Spleen (tissue), 11 donors: ENCODE results near the gene TCF20. TPM values are rescaled to one million over a fixed set of nuclear protein-coding genes. Genes with fewer than 3 reads are reported as not detected.

Source experiments
- DNase-seq: peaks from one replicate; pipeline ENCODE4 v3.0.0-alpha.2; 2020
- H3K27ac ChIP-seq, 8 donors: fragments of 200-600 bp; sonication (generic) in 7 of 8; 1 replicate in 4 of 8; 2 replicates in 4 of 8; pipeline versions ENCODE4 v1.5.0 to v1.8.0; 2016 to 2021; ENCODE audit warnings: inconsistent platforms in 4 of 8, mild to moderate bottlenecking in 4 of 8, moderate library complexity in 1 of 8
- H3K27me3 ChIP-seq, 7 donors: fragments of 200-600 bp; sonication (generic) in 6 of 7; replicated peaks in 1 of 7; 1 replicate in 4 of 7; 2 replicates in 3 of 7; pipeline versions ENCODE4 v1.5.0 to v1.8.0; 2016 to 2021; ENCODE audit warnings: inconsistent platforms in 3 of 7, mild to moderate bottlenecking in 1 of 7
- H3K36me3 ChIP-seq, 6 donors: fragments of 200-600 bp; sonication (generic) in 5 of 6; 1 replicate in 4 of 6; 2 replicates in 2 of 6; pipeline versions ENCODE4 v1.5.0 to v1.8.0; 2016 to 2021; ENCODE audit warnings: inconsistent platforms in 2 of 6
- H3K4me1 ChIP-seq, 6 donors: fragments of 200-600 bp; sonication (generic) in 5 of 6; 1 replicate in 3 of 6; 2 replicates in 3 of 6; pipeline versions ENCODE4 v1.5.0 to v1.8.0; 2016 to 2021; ENCODE audit warnings: inconsistent platforms in 3 of 6
- H3K4me3 ChIP-seq, 8 donors: fragments of 200-600 bp; sonication (generic) in 7 of 8; 1 replicate in 4 of 8; 2 replicates in 4 of 8; pipeline versions ENCODE4 v1.5.0 to v1.8.0; 2016 to 2021; ENCODE audit warnings: inconsistent platforms in 4 of 8, mild to moderate bottlenecking in 4 of 8, moderate library complexity in 2 of 8
- H3K9me3 ChIP-seq, 8 donors: fragments of 200-600 bp; sonication (generic) in 7 of 8; 1 replicate in 4 of 8; 2 replicates in 4 of 8; pipeline versions ENCODE4 v1.5.0 to v1.8.0; 2016 to 2021; ENCODE audit warnings: inconsistent platforms in 4 of 8
- CTCF ChIP-seq, 11 experiments: fragments of 200-600 bp in 7 of 11; fragments of 450-650 bp in 4 of 11; sonication (generic) in 4 of 11; IDR thresholded peaks in 8 of 11; conservative IDR thresholded peaks in 3 of 11; 1 replicate in 7 of 11; 2 replicates in 4 of 11; pipeline versions ENCODE4 v1.4.0 to v1.8.0; 2016 to 2021; ENCODE audit warnings: antibody characterized with exemption in 11 of 11, inconsistent platforms in 4 of 11, mild to moderate bottlenecking in 1 of 11
- POLR2A ChIP-seq, 3 donors: fragments of 450-650 bp; IDR thresholded peaks; one replicate each; pipeline ENCODE4 v1.5.1; 2017; ENCODE audit warnings: antibody characterized with exemption in 3 of 3, mild to moderate bottlenecking in 1 of 3
- POLR2AphosphoS5 ChIP-seq, 3 donors: sonication (generic); formaldehyde crosslinking; IDR thresholded peaks; one replicate each; pipeline ENCODE4 v1.5.1; 2017; ENCODE audit warnings: antibody characterized with exemption in 3 of 3
- WGBS, 5 donors: extraction: QIAGEN DNeasy Blood & Tissue Kit in 3 of 5; methylation state at CpG; one replicate each; pipeline versions ENCODE4 v1.1.5 to v1.1.7; 2013 to 2018; 5-methylcytosine and 5-hydroxymethylcytosine counted together
- intact Hi-C: fragments of 100-400 bp; cut with DNase I; formaldehyde crosslinking; loops from one replicate; pipeline ENCODE4 v1.15.0; 2023; ENCODE audit warnings: low total_unique reads
- polyA plus RNA-seq, 3 donors: library from polyadenylated mRNA; stranded (reverse); fragments of 200-250 nt; gene quantifications; one replicate each; pipeline ENCODE4 v1.2.1, GENCODE V29; 2013
- total RNA-seq, 7 donors: library from RNA; depleted of rRNA in 3 of 7; stranded (reverse); fragments of >200 nt in 3 of 7; fragmentation: NEBNext Ultra II Directional in 4 of 7; extraction: Animal tissue kit (Norgen Biotek cat#: 25700) in 4 of 7; gene quantifications; one replicate each; pipeline versions ENCODE4 v1.1.0 to v1.2.1, GENCODE V29; 2016 to 2021
- donor health status: healthy with polysubstance abuse.
- donor health status: DM: no; HTN: no; CAD: no; lungs with moderate emphysema.
- donor health status: DM: no; HTN: no; CAD: no.
- donor health status: Bipolar disorder and iron deficiency.
- donor health status: healthy.
- donor health status: DM: no; HTN: no; CAD: no.
- donor health status: DM: yes; HTN: yes; CAD: no.

TCF20 gene
- total and polyA plus RNA-seq, 10 donors, result 4.4 to 54.1 (median 41.9) TPM

GRCh38 chr22:42261296-42261695 lies 9.2 kb downstream of the TCF20 start:
- no peak for DNase-seq
- no peak for TF ChIP-seq POLR2A (IDR thresholded peaks at IDR 0.05)
- no peak for TF ChIP-seq POLR2AphosphoS5 (IDR thresholded peaks at IDR 0.05)
- TF ChIP-seq CTCF (IDR thresholded peaks at IDR 0.05 in 8 of 11, conservative IDR thresholded peaks at IDR 0.05 in 3 of 11), result no peak
- Histone ChIP-seq H3K4me1 (peaks cover 8 to 99% (median 56%) of the 10 kb centered on the region in 6 donors), H3K4me3 (no peak overlapping the region), H3K9me3 (no peaks in the 10 kb centered on the region), H3K27ac (no peak overlapping the region), H3K27me3 (no peaks in the 10 kb centered on the region), H3K36me3 (no peaks in the 10 kb centered on the region)
- WGBS, 5 donors, result 55 to 71% (median 66%) methylated on average over 1 of the region's 1 CpG
- intact Hi-C loops, result no loop called here

- 77 to 87% (median 84%) methylated on average over 5 of the region's 5 CpGs for whole genome bisulfite sequencing, 5 donors
- peaks cover 0 to 4% (median 0%) of the 10 kb centered on the region in 6 donors for H3K36me3 ChIP-seq
- TF ChIP-seq POLR2A (IDR thresholded peaks at IDR 0.05) (no peak), CTCF (IDR thresholded peaks at IDR 0.05 in 8 of 11, conservative IDR thresholded peaks at IDR 0.05 in 3 of 11) (no peak), POLR2AphosphoS5 (IDR thresholded peaks at IDR 0.05) (no peak)
- no peak overlapping the region for H3K27ac ChIP-seq
- no peaks in the 10 kb centered on the region for H3K27me3 ChIP-seq
- intact Hi-C loops, result no loop called here
- no peaks in the 10 kb centered on the region for H3K9me3 ChIP-seq
- H3K4me3 ChIP-seq, result no peak overlapping the region
- H3K4me1 ChIP-seq, result peaks cover 4 to 78% (median 43%) of the 10 kb centered on the region in 6 donors
- DNase-seq, result no peak
Observed at GRCh38 chr22:42258126-42258525, 12.3 kb downstream of the TCF20 start.

- DNase-seq, result no peak
- no peaks in the 10 kb centered on the region for H3K27me3 ChIP-seq
- H3K9me3 ChIP-seq, result no peaks in the 10 kb centered on the region
- WGBS, 5 donors, result 81 to 91% (median 88%) methylated on average over 2 of the region's 2 CpGs
- H3K36me3 ChIP-seq, result peaks cover 0 to 4% (median 0%) of the 10 kb centered on the region in 6 donors
- intact Hi-C loops, result no loop called here
- H3K4me1 ChIP-seq, result peaks cover 0 to 70% (median 36%) of the 10 kb centered on the region in 6 donors
- no peak overlapping the region for H3K4me3 ChIP-seq
- no peak for TF ChIP-seq POLR2A (IDR thresholded peaks at IDR 0.05)
- no peak for TF ChIP-seq CTCF (IDR thresholded peaks at IDR 0.05 in 8 of 11, conservative IDR thresholded peaks at IDR 0.05 in 3 of 11)
- no peak for TF ChIP-seq POLR2AphosphoS5 (IDR thresholded peaks at IDR 0.05)
- H3K27ac ChIP-seq, result peak overlapping the region in 2 of 8 donors; percentile 22 to 58
Observed at GRCh38 chr22:42257386-42257785, 13.1 kb downstream of the TCF20 start.

GRCh38 chr22:42256930-42257329 lies 13.5 kb downstream of the TCF20 start:
- no peak for DNase-seq
- peaks cover 0 to 66% (median 33%) of the 10 kb centered on the region in 6 donors for H3K4me1 ChIP-seq
- TF ChIP-seq POLR2A (IDR thresholded peaks at IDR 0.05) (no peak), CTCF (IDR thresholded peaks at IDR 0.05 in 8 of 11, conservative IDR thresholded peaks at IDR 0.05 in 3 of 11) (no peak), POLR2AphosphoS5 (IDR thresholded peaks at IDR 0.05) (no peak)
- intact Hi-C loops, result no loop called here
- H3K9me3 ChIP-seq, result no peaks in the 10 kb centered on the region
- H3K27me3 ChIP-seq, result no peaks in the 10 kb centered on the region
- WGBS, 5 donors, result 77 to 87% (median 80%) methylated on average over 5 of the region's 5 CpGs
- peaks cover 0 to 4% (median 0%) of the 10 kb centered on the region in 6 donors for H3K36me3 ChIP-seq
- H3K27ac ChIP-seq, result peak overlapping the region in 2 of 8 donors; percentile 22 to 58
- no peak overlapping the region for H3K4me3 ChIP-seq
